ENCODE measurements around the gene PTCH1.

DNA sequence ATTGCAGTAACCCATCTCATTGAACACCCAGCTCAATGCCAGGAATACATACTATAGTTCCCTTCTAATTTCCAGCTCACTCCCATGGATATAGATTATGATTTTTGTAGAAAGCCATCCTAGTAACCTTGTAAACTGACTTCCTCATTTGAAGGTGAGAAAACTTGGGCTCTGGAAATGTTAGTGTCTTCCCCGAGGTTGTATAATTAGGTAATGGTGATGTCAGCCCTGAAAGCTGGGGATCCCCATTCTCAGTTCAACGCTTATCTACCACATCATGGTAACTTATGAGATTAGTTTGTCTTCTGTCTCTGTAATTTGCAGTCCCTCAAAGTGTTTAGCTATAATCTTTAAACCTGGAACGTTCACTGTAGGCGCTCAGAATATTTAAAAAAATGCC is 34.6 kb upstream of the PTCH1 start:
- TF ChIP-seq, protein P1, sequence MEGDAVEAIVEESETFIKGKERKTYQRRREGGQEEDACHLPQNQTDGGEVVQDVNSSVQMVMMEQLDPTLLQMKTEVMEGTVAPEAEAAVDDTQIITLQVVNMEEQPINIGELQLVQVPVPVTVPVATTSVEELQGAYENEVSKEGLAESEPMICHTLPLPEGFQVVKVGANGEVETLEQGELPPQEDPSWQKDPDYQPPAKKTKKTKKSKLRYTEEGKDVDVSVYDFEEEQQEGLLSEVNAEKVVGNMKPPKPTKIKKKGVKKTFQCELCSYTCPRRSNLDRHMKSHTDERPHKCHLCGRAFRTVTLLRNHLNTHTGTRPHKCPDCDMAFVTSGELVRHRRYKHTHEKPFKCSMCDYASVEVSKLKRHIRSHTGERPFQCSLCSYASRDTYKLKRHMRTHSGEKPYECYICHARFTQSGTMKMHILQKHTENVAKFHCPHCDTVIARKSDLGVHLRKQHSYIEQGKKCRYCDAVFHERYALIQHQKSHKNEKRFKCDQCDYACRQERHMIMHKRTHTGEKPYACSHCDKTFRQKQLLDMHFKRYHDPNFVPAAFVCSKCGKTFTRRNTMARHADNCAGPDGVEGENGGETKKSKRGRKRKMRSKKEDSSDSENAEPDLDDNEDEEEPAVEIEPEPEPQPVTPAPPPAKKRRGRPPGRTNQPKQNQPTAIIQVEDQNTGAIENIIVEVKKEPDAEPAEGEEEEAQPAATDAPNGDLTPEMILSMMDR (IDR thresholded peaks at IDR 0.05; ENCODE audit: low read length): no peak
- no peak for TF ChIP-seq EZH2 (optimal IDR thresholded peaks at IDR 0.05; ENCODE audit: low read depth, low read length)
